Esophagus squamous epithelium (tissue), 4 donors: ENCODE measurements around the gene RYR1.

ENCODE experiments used
- CTCF ChIP-seq, 6 experiments: fragments of 450-650 bp in 4 of 6; fragments of 200-600 bp in 2 of 6; sonication (generic) in 2 of 6; IDR thresholded peaks; one replicate each; pipeline ENCODE4 v1.5.1; 2016 to 2019; ENCODE audit warnings: antibody characterized with exemption in 6 of 6, mild to moderate bottlenecking in 4 of 6, moderate library complexity in 4 of 6
- POLR2A ChIP-seq, 4 donors: fragments of 450-650 bp; IDR thresholded peaks; one replicate each; pipeline ENCODE4 v1.6.1; 2017; ENCODE audit warnings: antibody characterized with exemption in 4 of 4, mild to moderate bottlenecking in 4 of 4, moderate library complexity in 3 of 4

GRCh38 chr19:38389957-38390924, 43.2 kb upstream of the RYR1 start:
- TF ChIP-seq CTCF (IDR thresholded peaks at IDR 0.05) (no peak), POLR2A (IDR thresholded peaks at IDR 0.05) (no peak)
